NCI-H748 (cell line): ENCODE data around the gene KCTD15.

Experiments used
- DNase-seq: peaks from one replicate; lab custom pipeline; 2025; ENCODE audit not compliant: unreplicated experiment; lab: John Stamatoyannopoulos, UW

Gene KCTD15

DNA sequence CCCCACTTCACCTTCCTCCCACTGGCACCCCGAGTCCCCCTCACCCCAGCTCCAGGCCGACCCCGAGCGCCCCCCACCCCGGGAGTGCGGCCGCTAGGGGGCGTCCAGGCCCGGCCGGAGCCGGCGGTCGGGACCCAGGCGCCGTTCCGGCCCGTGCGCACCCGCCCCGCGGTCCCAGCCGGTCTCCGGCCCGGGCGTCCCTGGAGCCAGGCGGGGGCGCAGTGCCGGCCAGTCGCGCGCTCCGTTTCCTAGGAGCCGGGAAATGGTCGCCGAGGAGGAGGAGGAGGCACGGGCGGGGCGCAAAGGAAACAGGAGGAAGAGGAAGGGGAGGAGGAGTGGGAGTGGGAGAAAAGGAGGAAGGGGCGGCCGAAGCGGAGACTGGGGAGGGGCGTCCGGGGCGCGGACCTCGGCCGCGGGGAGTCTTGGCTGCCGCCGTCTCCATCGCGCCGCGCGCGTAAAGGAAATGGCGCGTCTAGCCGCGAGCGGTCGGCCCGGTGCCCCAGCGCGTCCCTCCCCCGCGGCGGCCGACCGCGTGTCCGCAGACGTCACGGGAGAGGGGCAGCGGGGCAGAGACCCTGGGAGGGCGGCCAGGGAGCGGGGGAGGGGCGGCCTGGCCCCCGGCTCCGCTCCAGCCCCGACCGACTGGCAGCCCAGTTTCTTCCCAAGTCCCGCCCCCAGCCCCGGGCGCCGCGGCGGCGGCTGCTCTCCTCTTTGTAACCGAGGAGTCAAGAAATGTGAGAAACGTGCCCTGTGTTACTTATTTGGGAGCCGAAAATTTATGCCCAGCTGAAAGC, 1.1 kb upstream of the KCTD15 start:
- peak; percentile 91 for DNase-seq

DNA sequence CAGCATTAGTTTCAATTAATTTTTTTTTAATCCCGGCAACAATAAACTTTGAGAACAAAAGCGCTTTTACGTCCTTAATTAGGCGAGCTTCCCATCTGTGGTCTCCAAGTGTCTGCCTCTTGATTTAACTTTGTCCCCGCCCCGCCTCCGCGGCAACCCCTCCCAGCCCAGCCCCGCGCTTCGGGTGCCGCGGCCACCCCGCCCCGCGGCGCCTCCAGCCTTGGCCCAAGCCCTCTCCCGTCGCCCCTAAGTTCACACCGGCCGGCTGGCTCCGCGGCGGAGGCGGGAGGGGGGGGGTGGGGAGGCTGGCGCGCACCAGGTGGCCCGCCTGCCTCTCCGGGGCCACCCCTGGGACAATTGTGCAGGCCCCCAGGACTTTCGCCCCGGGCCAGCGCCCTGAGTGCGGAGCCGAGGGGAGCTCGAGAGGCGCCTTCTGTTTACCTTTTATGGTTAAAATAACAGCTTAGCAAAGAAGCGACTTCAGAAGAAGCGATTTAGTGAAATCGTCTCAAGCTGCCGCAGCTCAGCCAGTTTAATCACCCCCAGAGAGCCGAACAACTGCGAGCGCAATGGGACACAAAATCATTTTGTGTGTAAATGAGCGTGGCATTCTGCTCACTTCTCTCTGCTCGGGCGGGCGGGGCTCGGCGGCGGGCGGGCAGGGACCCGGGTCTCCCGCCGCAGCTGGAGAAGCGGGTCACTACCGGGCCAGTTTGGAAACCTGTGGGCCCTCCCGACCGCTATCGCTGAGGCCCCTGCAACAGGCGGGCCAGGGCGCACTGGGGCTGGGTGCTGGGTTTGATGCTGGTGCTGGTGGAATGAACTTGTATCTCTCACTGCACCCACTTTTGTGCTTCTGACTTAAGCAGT, 1.4 kb downstream of the KCTD15 start:
- DNase-seq, result peak; percentile 64

GRCh38 chr19:33798681-33799111, 2.0 kb downstream of the KCTD15 start:
- no peak for DNase-seq

DNA sequence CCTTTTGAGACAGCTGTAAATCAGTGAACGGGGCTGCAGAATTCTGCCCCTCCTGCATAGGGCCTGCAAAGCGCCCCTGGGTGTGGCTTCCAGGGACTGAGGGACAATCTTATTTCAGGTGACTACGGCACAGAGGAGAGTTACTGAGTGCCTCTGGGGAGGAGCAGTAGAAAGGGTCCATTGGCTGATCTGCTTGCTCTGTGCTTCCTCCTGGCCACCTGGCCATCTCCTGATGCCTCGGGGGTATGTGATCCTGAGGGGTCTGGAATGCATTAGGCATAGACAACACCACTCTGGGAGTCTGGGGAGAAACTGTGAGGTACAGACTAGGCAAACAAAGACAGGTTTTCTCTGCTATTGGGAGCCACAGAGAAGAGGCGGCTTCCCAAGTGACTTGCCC, 2.8 kb downstream of the KCTD15 start:
- no peak for DNase-seq

DNA sequence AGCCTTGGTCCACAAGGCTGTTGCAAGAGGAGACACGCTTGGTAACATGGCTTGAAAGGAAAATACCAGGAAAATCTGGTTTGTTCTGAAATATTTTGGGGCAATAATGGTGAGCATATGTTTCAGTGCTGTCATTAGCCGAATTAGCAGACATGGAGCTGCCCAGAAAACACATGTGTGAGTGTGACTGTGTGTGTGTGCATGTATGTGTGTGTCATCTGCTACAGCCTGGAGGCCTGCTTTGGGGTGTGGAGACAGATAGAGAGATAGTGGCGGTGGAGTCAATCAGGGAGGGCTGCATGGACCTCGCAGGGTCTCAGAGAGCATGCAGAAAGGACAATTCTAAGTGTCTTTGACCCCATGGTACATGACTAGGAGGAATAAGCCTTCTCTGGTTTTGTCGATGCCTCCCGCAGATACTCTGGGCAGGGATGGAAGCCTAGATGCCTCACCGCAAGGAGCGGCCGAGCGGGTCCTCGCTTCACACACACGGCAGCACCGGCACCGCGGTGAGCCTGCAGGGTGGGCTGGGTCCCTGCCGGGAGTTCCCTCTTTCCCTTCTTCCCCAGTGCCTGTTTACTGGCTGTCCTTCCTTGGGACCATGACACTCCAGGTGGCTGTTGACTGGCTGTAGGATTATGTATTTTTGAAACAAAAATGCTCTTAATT, 3.5 kb downstream of the KCTD15 start:
- no peak for DNase-seq

DNA sequence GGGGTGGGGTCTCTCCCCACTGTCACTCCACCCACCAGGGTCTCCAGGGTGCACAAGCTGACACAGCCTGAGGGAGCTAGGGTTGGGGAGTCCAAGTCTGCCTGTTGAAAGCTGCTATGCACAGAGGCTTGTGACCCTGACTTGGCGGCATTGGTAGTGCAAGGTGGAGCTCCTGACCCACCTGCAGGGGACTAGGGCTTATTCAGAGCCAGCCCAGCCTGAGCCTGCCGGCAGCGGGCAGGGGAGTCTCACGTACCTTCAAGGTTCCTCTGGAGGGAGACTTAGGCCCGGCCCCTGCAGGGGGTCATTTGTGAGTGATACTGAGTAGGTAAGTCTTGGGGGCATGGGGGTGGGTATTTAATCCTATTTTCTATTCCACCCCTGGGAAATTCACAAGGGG, 4.7 kb downstream of the KCTD15 start:
- no peak for DNase-seq

- DNase-seq, result no peak
Measured at GRCh38 chr19:33802001-33802400, 5.3 kb downstream of the KCTD15 start.

DNA sequence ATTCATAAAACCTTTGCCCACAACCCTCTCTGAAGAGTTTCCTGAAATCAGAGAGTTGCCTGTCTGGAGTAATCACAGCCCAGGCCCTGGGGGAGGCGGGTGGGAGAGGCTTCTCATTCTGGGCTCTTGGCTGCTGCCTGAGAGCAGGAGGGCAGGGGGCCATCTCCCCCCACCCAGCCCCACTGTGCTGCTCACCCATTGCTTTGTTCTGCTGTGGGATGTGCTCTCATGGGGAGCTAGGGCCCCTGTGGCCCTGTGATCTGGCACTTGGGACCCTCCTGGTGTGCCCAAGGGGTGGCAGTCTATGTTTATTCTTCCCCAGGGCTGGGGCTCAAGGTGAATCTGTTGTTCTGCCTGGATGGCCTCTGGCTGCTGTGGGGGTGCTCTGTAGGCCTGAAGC, 6.1 kb downstream of the KCTD15 start:
- DNase-seq, result no peak

DNA sequence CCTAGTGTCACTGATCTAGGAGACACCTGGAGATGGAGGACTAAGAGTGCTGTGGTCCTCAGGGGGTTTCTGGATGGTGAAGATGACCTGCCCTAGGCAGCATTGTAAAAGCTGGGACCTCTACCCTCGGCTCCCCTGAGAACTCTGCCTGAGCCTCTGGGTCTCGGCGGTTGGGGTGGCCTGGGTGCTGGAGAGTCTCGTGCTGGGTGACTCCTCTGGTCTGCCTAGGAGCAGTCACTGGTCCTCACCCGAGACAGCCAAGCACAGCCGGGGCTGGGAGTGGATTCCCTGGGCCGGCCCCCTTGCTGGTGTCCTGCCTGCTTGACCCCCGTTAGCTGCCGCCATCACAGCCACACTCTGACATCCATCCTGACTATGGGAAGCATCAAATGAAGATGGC, 6.7 kb downstream of the KCTD15 start:
- DNase-seq, result no peak

DNA sequence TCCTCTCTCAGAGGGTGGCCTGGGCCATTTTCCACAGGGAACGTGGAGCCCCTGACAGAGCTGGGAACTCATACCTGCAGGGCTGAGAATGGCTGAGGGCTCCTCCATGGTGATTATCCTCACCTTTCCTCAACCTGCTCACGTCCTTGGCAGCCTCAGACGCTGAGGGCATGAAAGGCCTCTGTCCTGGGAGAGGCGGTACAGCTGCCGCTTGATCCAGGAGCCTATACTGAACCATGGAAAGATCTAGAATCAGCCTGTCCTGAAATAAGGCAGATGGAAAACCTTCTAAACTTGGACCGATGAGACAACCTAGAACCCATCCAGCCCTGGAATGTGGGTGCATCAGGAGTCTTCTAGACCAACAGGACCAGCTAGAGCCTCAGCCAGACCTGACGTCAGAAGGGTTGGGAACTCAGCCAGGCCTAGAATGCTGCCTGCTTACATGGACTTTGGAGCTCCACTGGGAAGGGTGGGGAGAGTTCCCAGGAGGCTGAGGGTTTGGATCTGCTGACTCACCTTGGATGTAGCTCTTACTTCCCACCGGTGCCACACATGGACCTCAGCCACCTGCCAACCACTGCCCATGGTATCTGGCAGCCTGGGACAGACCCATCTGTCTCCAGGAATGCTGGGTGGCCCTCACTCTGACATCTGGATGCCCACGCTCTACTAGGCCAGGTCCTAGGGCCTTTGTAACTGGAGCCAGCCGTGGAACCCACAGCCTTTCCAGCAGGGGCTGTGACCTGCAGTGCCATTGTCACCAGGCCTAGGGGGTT, 7.5 kb downstream of the KCTD15 start:
- DNase-seq, result no peak

DNA sequence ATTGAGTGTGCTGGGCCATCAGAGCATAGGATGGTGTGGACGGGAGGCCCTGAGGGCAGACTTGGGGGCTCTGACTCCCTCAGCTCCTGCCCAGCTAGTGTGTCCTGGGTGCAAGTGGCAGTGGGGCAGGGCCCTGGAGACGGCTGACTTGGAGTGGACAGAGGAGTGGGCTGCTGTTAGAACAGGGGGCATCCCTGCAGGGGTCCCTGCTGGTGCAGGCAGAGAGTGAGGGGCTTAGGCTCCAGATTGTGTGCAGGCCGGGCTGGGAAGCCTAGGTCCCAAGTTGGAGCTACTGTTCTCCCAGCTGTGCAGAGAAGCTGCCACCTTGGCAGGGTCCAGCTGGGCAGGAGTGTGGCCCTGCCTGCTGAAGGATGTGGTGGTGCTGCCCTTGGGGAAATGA, 8.6 kb downstream of the KCTD15 start:
- no peak for DNase-seq

- no peak for DNase-seq
Measured at GRCh38 chr19:33805840-33806433, 9.3 kb downstream of the KCTD15 start.

GRCh38 chr19:33806434-33806881, 9.8 kb downstream of the KCTD15 start:
- DNase-seq, result no peak

- DNase-seq, result no peak
Measured at GRCh38 chr19:33808399-33808798, 11.7 kb downstream of the KCTD15 start.

DNA sequence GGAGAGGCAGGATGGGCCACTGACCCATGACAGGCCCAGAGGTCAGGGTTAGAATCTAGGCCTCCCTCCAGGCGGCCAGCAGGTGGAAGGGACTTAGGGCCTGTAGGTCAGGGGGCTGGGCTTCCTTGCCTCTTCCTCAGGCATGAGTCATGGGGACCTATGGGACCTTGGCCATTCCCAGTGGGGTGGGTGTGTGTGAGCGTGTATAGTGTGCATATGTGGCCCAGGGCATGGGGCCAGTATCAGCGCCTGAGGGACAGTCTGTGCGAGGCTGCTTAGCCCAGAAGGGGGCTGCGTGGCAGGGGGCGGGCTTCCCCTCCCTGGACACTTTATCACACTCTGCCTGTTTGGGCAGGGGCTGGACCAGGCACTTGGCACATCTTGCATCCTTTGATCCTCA, 13.3 kb downstream of the KCTD15 start:
- no peak for DNase-seq

DNA sequence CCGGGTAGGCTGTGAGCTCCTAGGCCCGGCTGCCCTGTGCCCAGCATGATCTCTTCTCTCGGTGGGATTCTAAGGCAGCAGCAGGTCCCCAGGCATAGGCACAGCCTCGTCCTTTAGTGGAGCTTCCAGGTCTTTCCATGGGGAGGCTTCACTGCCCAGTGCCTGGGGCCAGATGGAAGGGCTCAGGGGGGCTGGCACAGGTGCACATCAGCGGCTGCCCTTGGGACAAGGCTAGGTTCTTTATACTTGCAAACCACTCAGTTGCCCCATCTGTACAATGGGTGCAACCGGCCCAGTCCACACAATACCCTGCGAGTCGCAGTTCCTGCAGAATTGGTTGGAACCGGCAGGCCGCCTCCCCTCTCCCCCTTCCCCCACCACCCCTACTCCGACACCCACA, 14.2 kb downstream of the KCTD15 start:
- no peak for DNase-seq

DNA sequence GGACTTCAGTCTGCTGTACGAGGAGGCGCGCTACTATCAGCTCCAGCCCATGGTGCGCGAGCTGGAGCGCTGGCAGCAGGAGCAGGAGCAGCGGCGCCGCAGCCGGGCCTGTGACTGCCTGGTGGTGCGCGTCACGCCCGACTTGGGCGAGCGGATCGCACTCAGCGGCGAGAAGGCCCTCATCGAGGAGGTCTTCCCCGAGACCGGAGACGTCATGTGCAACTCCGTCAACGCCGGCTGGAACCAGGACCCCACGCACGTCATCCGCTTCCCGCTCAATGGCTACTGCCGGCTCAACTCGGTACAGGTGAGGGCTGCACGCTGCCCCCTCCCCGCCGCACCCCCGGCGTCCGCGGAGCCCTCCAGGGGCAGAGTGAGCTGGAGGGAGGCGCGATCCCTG, 14.6 kb downstream of the KCTD15 start:
- DNase-seq, result no peak

DNA sequence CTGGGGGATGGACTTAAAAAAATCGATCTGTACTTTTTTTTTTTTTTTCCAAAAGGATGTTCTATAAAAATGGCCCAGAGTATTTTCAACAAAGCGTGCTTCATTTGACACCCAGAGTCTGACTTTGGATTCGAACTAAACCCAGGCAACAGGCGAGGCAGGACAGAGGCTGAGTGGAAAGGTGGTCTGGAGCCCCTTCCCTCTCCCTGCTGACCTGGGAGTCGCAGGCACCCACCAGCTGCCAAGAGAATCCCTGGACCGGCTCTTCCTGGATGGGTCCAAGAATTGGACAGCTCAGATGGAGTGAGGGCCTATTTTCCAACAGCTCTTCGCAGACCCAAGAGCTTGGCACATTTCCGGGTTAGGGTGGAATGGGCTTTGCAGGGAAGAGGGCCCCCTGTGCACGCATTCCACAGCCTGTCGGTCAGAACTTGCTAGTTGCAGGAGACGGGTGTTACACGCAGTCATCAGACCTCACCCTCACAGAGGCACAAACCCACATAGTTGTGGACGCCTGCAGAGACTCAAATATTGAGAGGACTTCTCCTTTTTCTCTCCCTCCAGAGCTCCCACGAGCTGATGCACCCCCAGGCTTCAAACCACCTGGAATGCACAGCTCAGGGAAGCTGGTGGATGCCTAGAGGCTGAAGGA, 15.2 kb downstream of the KCTD15 start:
- no peak for DNase-seq

GRCh38 chr19:33812388-33813330, 16.0 kb downstream of the KCTD15 start:
- no peak for DNase-seq
